ENCODE results near the gene BTNL8. TPM values are rescaled to one million over a fixed set of nuclear protein-coding genes. Genes with fewer than 3 reads are reported as not detected.
A peak's percentile ranks its signal among the peaks of the same experiment; 100 is the strongest.

BTNL8 gene
- total RNA-seq, 3 donors from 2014 or later, result 39.2 to 82.2 (median 63.5) TPM

DNA sequence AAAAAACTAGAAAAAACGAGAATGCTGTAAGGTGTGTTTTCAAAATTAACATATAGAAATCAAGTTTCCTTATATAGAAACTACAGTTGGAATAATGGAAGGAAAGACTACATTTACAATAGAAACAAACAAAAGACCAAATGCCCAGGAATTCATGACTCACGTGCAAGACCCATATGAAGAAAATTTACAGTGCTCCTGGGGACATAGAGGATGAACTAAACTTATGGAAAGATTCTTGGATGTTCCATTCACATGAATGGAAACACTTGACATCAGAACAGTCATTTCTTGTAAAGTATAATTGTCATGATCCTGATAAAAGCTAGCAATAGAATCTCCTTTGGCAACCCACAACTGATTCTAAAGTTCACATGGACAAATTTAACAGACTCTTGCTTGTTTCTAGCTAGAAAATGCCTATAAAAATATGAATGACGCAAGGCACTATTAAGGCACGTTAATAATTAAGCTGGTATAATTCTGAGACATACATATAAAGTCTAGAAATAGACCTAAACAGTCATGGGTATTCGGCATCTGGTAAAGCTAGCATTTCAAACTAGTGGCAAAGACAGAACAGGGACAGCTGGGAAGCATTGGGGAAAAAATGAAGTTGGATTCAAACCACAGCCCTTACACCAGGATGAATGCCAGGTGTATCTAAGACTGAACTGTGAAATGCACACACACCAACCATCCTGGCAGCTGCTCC is 32.8 kb upstream of the BTNL8 start:
- ATAC-seq (peak; percentile 66), DNase-seq (peak in 1 of 3 donors; percentile 58)
- TF ChIP-seq, protein P1, sequence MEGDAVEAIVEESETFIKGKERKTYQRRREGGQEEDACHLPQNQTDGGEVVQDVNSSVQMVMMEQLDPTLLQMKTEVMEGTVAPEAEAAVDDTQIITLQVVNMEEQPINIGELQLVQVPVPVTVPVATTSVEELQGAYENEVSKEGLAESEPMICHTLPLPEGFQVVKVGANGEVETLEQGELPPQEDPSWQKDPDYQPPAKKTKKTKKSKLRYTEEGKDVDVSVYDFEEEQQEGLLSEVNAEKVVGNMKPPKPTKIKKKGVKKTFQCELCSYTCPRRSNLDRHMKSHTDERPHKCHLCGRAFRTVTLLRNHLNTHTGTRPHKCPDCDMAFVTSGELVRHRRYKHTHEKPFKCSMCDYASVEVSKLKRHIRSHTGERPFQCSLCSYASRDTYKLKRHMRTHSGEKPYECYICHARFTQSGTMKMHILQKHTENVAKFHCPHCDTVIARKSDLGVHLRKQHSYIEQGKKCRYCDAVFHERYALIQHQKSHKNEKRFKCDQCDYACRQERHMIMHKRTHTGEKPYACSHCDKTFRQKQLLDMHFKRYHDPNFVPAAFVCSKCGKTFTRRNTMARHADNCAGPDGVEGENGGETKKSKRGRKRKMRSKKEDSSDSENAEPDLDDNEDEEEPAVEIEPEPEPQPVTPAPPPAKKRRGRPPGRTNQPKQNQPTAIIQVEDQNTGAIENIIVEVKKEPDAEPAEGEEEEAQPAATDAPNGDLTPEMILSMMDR (IDR thresholded peaks at IDR 0.05), result no peak
- H3K4me1 ChIP-seq (ENCODE audit: low read depth), result peaks cover 25% of the 10 kb centered on the region
- no peaks in the 10 kb centered on the region for H3K9me3 ChIP-seq
- intact Hi-C loops (cut with DNase I, micrococcal nuclease), result loop anchor here (10.0 kb wide), 2 partner anchors 61 to 81 kb away; partner anchors contain the start of gene MGAT1 (in 1 of the 2)
- no peak overlapping the region for H3K4me3 ChIP-seq
- H3K36me3 ChIP-seq (ENCODE audit: low read depth), result no peaks in the 10 kb centered on the region

DNA sequence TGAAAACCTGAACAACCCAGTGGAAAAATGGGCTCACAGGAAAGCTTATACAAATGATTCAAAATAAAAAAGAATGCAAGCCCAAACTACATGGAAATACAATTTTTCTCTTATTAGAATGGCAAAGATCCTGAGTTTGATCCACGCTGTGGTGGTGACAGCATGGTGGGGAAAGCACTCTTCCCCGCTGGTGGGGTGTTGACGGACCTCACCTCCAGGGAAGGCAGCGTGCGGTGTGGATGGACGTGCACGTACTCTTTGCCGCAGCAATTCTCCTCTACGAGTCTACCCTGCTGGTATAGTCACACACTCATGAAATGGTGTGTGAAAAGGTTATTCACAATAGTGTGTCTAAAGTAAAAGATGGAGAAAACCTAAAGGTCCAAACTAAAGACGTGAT is 32.0 kb upstream of the BTNL8 start:
- ATAC-seq (peak; percentile 21), DNase-seq (peak in 1 of 3 donors; percentile 51)
- Histone ChIP-seq H3K4me1 (ENCODE audit: low read depth) (peaks cover 25% of the 10 kb centered on the region), H3K9me3 (no peaks in the 10 kb centered on the region), H3K4me3 (no peak overlapping the region), H3K36me3 (ENCODE audit: low read depth) (no peaks in the 10 kb centered on the region)
- TF ChIP-seq, protein P1 (IDR thresholded peaks at IDR 0.05), result no peak
- intact Hi-C loops (cut with DNase I, micrococcal nuclease), result loop anchor here (10.0 kb wide), 2 partner anchors 62 to 82 kb away; partner anchors contain the start of gene MGAT1 (in 1 of the 2)

DNA sequence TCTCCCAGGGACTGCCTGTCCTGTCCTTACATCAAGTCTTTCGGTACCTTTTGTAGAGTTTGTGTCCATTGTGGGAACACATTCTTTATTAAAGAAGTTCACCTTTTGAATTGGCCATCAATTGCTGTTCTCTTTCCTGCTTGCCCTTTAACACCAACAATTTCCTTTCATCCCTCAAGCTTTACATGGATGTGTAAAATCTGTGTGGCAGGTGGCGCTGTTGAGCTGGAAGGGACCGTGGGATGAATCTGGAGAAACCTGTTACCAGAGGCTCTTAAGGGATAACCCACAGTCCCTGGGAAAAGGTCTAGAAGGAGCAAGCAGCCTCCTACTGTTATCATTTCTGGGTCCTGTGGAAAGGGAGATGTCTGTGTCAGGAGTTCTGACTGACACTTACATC is 30.0 kb upstream of the BTNL8 start:
- Histone ChIP-seq H3K4me3 (no peak overlapping the region), H3K36me3 (ENCODE audit: low read depth) (no peaks in the 10 kb centered on the region), H3K4me1 (ENCODE audit: low read depth) (peaks cover 18% of the 10 kb centered on the region), H3K9me3 (no peaks in the 10 kb centered on the region)
- intact Hi-C loops (cut with DNase I, micrococcal nuclease), result loop anchor here (10.0 kb wide), 2 partner anchors 64 to 84 kb away; partner anchors contain the start of gene MGAT1 (in 1 of the 2)
- DNase-seq (peak; percentile 83 to 98 (median 94)), ATAC-seq (peak; percentile 77)
- TF ChIP-seq, protein P1 (IDR thresholded peaks at IDR 0.05), result peak; percentile 59

DNA sequence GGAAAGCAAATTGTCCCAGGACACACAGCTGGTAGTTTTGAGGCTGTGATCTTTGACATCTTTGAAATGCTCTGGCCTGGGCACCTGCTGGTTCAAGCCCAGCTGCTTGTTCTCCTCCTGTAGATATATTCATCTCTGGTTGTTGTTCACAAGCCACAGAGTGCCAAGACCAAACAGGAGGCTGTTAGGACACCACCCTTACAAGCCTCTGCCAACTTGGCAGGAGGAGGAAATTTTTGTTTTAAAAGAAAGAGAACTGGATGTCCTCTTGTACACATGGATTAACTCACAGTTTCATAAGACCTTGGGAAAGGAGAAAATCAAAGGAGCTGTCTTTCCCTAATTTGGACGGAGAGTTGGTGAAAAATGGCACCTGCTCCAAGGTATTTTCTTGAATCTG is 29.4 kb upstream of the BTNL8 start:
- Histone ChIP-seq H3K36me3 (ENCODE audit: low read depth) (no peaks in the 10 kb centered on the region), H3K4me1 (ENCODE audit: low read depth) (peaks cover 16% of the 10 kb centered on the region), H3K4me3 (no peak overlapping the region), H3K9me3 (no peaks in the 10 kb centered on the region)
- ATAC-seq (peak; percentile 4), DNase-seq (no peak)
- intact Hi-C loops (cut with DNase I, micrococcal nuclease), result loop anchor here (10.0 kb wide), 2 partner anchors 65 to 85 kb away; partner anchors contain the start of gene MGAT1 (in 1 of the 2)
- TF ChIP-seq, protein P1 (IDR thresholded peaks at IDR 0.05), result no peak

DNA sequence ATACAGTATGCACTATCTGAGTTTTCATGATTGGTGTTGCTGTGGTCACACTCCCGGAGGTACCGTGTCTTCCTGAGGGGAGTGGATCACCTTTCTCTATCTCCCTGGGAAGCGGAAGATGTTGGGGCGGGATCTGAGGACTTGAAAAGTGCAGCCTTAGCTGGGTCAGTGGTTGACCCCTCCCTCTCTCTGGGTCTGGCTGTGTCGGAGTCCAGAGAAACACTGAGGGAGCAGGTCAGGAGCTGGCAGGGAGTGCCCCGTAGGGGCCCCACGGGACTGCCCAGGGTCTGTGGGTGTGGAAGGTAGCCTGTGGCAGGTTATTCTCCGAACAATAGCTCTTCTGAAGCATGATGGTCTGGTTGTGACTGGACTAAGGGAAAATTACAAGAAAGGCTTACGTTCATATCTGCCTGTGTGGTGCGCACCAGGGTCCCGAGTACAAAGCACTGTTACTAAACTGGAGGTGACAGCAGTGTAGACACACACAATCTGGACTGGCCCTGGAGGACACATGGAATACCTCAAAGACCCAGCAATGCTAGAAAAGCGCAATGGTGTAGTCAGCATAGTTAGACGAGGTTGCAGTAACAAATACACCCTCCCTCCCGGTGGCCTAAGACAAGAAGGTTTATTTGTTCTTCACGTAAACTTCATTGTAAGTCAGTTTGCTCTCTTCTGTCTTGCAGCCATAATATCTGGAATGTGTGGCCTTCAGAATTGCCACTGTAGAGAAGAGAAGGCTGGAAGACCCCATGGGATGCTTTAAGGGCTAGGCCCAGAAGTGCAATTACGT is 28.5 kb upstream of the BTNL8 start:
- TF ChIP-seq, protein P1 (IDR thresholded peaks at IDR 0.05), result no peak
- ATAC-seq (no peak), DNase-seq (no peak)
- H3K4me3 ChIP-seq, result no peak overlapping the region
- H3K9me3 ChIP-seq, result no peaks in the 10 kb centered on the region
- H3K36me3 ChIP-seq (ENCODE audit: low read depth), result no peaks in the 10 kb centered on the region
- intact Hi-C loops (cut with DNase I, micrococcal nuclease), result no loop called here
- H3K4me1 ChIP-seq (ENCODE audit: low read depth), result peaks cover 10% of the 10 kb centered on the region
